Measurements from ENCODE around the gene LRRC37B. TPM values are rescaled to one million over a fixed set of nuclear protein-coding genes. Genes with fewer than 3 reads are reported as not detected.

LRRC37B gene
- polyA plus RNA-seq, 2 donors, result 6.1 to 14.2 TPM

Other genes starting within 250 kb of the LRRC37B start
- gene COPRS, start 148.1 kb upstream of the LRRC37B start, polyA plus RNA-seq, result 10 to 100 TPM; 18.5 to 26.8 TPM
- 10 to 100 TPM; 32.9 to 43.2 TPM for gene UTP6, start 105.7 kb upstream of the LRRC37B start, polyA plus RNA-seq
- 10 to 100 TPM in 1 of 2 donors, 1 to 10 TPM in 1; 8.9 to 12.1 TPM for gene SUZ12, start 70.4 kb upstream of the LRRC37B start, polyA plus RNA-seq
- 10 to 100 TPM; 17.7 to 38.3 TPM for gene RHOT1, start 135.1 kb downstream of the LRRC37B start, polyA plus RNA-seq